HS-27A (cell line): ENCODE data around the gene ST8SIA1.

ENCODE experiments used
- DNase-seq: peaks from one replicate; pipeline ENCODE4 v3.0.0-alpha.2; 2012; ENCODE audit warnings: low read depth, missing footprints

Gene ST8SIA1

GRCh38 chr12:22238211-22238610 is 96.3 kb downstream of the ST8SIA1 start:
- no peak for DNase-seq

GRCh38 chr12:22234561-22234960 is 99.9 kb downstream of the ST8SIA1 start:
- DNase-seq: no peak

GRCh38 chr12:22231836-22232235 is 102.7 kb downstream of the ST8SIA1 start:
- no peak for DNase-seq

- no peak for DNase-seq
These were observed 103.4 kb downstream of the ST8SIA1 start for GRCh38 chr12:22231078-22231477.

- DNase-seq: peak; percentile 14
These were observed 104.2 kb downstream of the ST8SIA1 start for GRCh38 chr12:22230280-22230794.

- DNase-seq: no peak
These were observed 104.7 kb downstream of the ST8SIA1 start for GRCh38 chr12:22229652-22230279.

GRCh38 chr12:22228022-22228875 is 106.3 kb downstream of the ST8SIA1 start:
- DNase-seq: no peak

- DNase-seq: no peak
These were observed 111.2 kb downstream of the ST8SIA1 start for GRCh38 chr12:22223356-22223755.

- DNase-seq: no peak
These were observed 117.0 kb downstream of the ST8SIA1 start for GRCh38 chr12:22217556-22217955.

GRCh38 chr12:22215467-22216253 is 118.8 kb downstream of the ST8SIA1 start:
- DNase-seq: no peak

GRCh38 chr12:22211128-22211527 is 123.4 kb downstream of the ST8SIA1 start:
- no peak for DNase-seq

- DNase-seq: no peak
These were observed 125.1 kb downstream of the ST8SIA1 start for GRCh38 chr12:22209422-22209821.

- DNase-seq: no peak
These were observed 128.3 kb downstream of the ST8SIA1 start for GRCh38 chr12:22206111-22206728.

GRCh38 chr12:22204391-22204790 is 130.1 kb downstream of the ST8SIA1 start:
- DNase-seq: no peak

- DNase-seq: no peak
These were observed 131.7 kb downstream of the ST8SIA1 start for GRCh38 chr12:22202847-22203246.

GRCh38 chr12:22201101-22201500 is 133.4 kb downstream of the ST8SIA1 start:
- no peak for DNase-seq

GRCh38 chr12:22196236-22196635 is 138.3 kb downstream of the ST8SIA1 start:
- DNase-seq: no peak

GRCh38 chr12:22190969-22191368 is 143.5 kb downstream of the ST8SIA1 start:
- DNase-seq: no peak

GRCh38 chr12:22188431-22188830 is 146.1 kb downstream of the ST8SIA1 start:
- DNase-seq: no peak

- DNase-seq: no peak
These were observed 153.8 kb downstream of the ST8SIA1 start for GRCh38 chr12:22180705-22181104.

GRCh38 chr12:22173177-22173576 is 161.3 kb downstream of the ST8SIA1 start:
- DNase-seq: no peak

- DNase-seq: no peak
These were observed 162.0 kb downstream of the ST8SIA1 start for GRCh38 chr12:22172501-22172900.
